OCI-LY1 (cell line): ENCODE measurements around the gene TRIO.

Experiments
- EZH2 ChIP-seq: fragments of 200-600 bp; sonication (generic), shearing (Covaris generic); IDR thresholded peaks from 2 replicates; pipeline ENCODE4 v1.8.0; 2017; ENCODE audit warnings: borderline replicate concordance, mixed run types, mild to moderate bottlenecking, antibody characterized with exemption, low read length, moderate library complexity, mixed read lengths
- TF ChIP-seq, protein P1 (sequence below): fragments of 200-600 bp; sonication (generic), shearing (Covaris generic); IDR thresholded peaks from 2 replicates; pipeline ENCODE4 v1.5.1; 2017; ENCODE audit warnings: mild to moderate bottlenecking, antibody characterized with exemption, low read length, moderate library complexity, mixed read lengths

DNA sequence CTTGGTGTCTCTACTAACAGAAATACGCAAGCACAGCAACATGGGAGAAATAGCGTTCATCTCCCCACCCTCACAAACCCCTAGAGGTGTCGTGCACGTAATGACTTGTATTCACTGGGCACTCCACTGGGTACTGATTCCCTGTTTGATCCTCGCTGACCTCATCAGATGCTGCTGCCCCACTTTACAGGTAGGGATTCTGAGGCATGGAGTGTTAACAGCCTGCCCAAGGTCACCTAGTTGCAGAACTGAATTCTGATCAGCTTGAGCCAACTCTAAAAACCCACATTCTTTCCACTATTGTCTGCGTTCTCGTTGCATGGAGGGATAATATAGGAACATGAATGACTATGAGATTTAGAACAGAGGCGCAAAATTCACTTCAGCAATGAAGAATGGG lies 96.3 kb downstream of the TRIO start:
- TF ChIP-seq, protein P1, sequence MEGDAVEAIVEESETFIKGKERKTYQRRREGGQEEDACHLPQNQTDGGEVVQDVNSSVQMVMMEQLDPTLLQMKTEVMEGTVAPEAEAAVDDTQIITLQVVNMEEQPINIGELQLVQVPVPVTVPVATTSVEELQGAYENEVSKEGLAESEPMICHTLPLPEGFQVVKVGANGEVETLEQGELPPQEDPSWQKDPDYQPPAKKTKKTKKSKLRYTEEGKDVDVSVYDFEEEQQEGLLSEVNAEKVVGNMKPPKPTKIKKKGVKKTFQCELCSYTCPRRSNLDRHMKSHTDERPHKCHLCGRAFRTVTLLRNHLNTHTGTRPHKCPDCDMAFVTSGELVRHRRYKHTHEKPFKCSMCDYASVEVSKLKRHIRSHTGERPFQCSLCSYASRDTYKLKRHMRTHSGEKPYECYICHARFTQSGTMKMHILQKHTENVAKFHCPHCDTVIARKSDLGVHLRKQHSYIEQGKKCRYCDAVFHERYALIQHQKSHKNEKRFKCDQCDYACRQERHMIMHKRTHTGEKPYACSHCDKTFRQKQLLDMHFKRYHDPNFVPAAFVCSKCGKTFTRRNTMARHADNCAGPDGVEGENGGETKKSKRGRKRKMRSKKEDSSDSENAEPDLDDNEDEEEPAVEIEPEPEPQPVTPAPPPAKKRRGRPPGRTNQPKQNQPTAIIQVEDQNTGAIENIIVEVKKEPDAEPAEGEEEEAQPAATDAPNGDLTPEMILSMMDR: no peak
- TF ChIP-seq EZH2: no peak
